Ovary (tissue), 9 donors: ENCODE data around the gene CD300LF. TPM values are rescaled to one million over a fixed set of nuclear protein-coding genes. Genes with fewer than 3 reads are reported as not detected.
A peak's percentile ranks its signal among the peaks of the same experiment; 100 is the strongest.

Experiments
- DNase-seq, 5 donors: peaks; one replicate each; pipeline ENCODE4 v3.0.0-alpha.2; 2019 to 2020
- H3K27ac ChIP-seq, 2 donors: fragments of 200-600 bp; one replicate each; pipeline versions ENCODE4 v1.5.1 to v1.8.0; 2019 to 2022
- H3K27me3 ChIP-seq: fragments of 200-600 bp; one replicate; pipeline ENCODE4 v1.8.0; 2022
- H3K36me3 ChIP-seq: fragments of 200-600 bp; sonication (generic); one replicate; pipeline ENCODE4 v1.5.1; 2019
- H3K4me1 ChIP-seq: one replicate; pipeline ENCODE4 v1.8.1; 2013; ENCODE audit warnings: mild to moderate bottlenecking, moderate library complexity; ENCODE audit not compliant: insufficient read depth
- H3K4me3 ChIP-seq: fragments of 200-600 bp; sonication (generic); one replicate; pipeline ENCODE4 v1.5.1; 2017
- H3K9me3 ChIP-seq, 2 donors: fragments of 200-600 bp in 1 of 2; sonication (generic) in 1 of 2; one replicate each; pipeline versions ENCODE4 v1.5.1 to v1.8.1; 2013 to 2019; ENCODE audit warnings: mild to moderate bottlenecking in 1 of 2, moderate library complexity in 1 of 2
- CTCF ChIP-seq, 3 donors: fragments of 450-650 bp in 2 of 3; fragments of 200-600 bp in 1 of 3; IDR thresholded peaks; one replicate each; pipeline versions ENCODE4 v1.5.1 to v1.8.0; 2016 to 2022; ENCODE audit warnings: antibody characterized with exemption in 3 of 3, mild to moderate bottlenecking in 1 of 3
- EP300 ChIP-seq: sonication (generic); formaldehyde crosslinking; IDR thresholded peaks from one replicate; pipeline ENCODE4 v1.6.1; 2017; ENCODE audit warnings: antibody characterized with exemption
- POLR2A ChIP-seq: fragments of 450-650 bp; IDR thresholded peaks from one replicate; pipeline ENCODE4 v1.6.1; 2017; ENCODE audit warnings: antibody characterized with exemption, mild to moderate bottlenecking, moderate library complexity
- WGBS, 3 donors: extraction: QIAGEN DNeasy Blood & Tissue Kit in 1 of 3; methylation state at CpG; one replicate each; pipeline versions ENCODE4 v1.1.5 to v1.1.7; 2013 to 2017; 5-methylcytosine and 5-hydroxymethylcytosine counted together
- intact Hi-C, 4 donors: fragments of 100-400 bp; cut with DNase I; formaldehyde crosslinking; loops; one replicate each; pipeline versions ENCODE4 v1.11.0 to v1.15.1; 2022 to 2023
- polyA plus RNA-seq, 2 donors: library from polyadenylated mRNA; stranded (reverse); fragments of 200-250 nt in 1 of 2; fragments of 350-450 nt in 1 of 2; fragmentation: Illumina TruSeq in 1 of 2; extraction: RNeasy Lipid Tissue Mini Kit (QIAGEN cat#74804) in 1 of 2; gene quantifications; one replicate each; pipeline ENCODE4 v1.2.3, GENCODE V29; 2013 to 2014
- total RNA-seq, 7 donors: library from RNA; depleted of rRNA in 2 of 7; stranded (reverse); fragments of >200 nt in 2 of 7; fragmentation: NEBNext Ultra II Directional in 3 of 7; extraction: Animal tissue kit (Norgen Biotek cat#: 25700) in 3 of 7; gene quantifications; one replicate each; pipeline versions ENCODE4 v1.1.0 to v1.2.4, GENCODE V29; 2016 to 2023
- donor health status: DM: no; HTN: no; CAD: no; lungs with moderate emphysema.
- donor health status: DM: no; HTN: no; CAD: no.
- donor health status: Bipolar disorder and iron deficiency.
- donor health status: DM: yes; HTN: yes; CAD: no.
- donor health status: DM: no; HTN: no; CAD: no.
- donor health status: DM: yes; HTN: yes; CAD: no.

Gene CD300LF
- total and polyA plus RNA-seq, 9 donors = 0.23 to 3.9 (median 0.39) TPM; not detected in 1

GRCh38 chr17:74737299-74738050 is 24.8 kb upstream of the CD300LF start:
- WGBS, 3 donors = 1 to 4% (median 4%) methylated on average over 25 to 38 of the region's 38 CpGs
- peak overlapping the region; percentile 26 for H3K4me3 ChIP-seq
- DNase-seq = peak in 1 of 5 donors; percentile 16
- peaks cover 12% of the 10 kb centered on the region for H3K4me1 ChIP-seq
- no peak overlapping the region for H3K27ac ChIP-seq
- no peaks in the 10 kb centered on the region for H3K27me3 ChIP-seq
- H3K9me3 ChIP-seq = no peaks in the 10 kb centered on the region
- no peaks in the 10 kb centered on the region for H3K36me3 ChIP-seq
- TF ChIP-seq CTCF (IDR thresholded peaks at IDR 0.05) = peak in 1 of 3 donors; percentile 11
- TF ChIP-seq POLR2A = no peak
- intact Hi-C loops = no loop called here

GRCh38 chr17:74736513-74737298 is 24.0 kb upstream of the CD300LF start, which contains the start of gene RAB37:
Gene RAB37 (plus strand): TSS chr17:74737256. CDS start chr17:74737273, 17 bp downstream.
- WGBS, 3 donors = 3 to 10% (median 5%) methylated on average over 42 to 67 of the region's 67 CpGs
- intact Hi-C loops = no loop called here
- H3K36me3 ChIP-seq = no peaks in the 10 kb centered on the region
- H3K27ac ChIP-seq = no peak within 1 kb of the TSS
- DNase-seq = no peak
- no peaks in the 10 kb centered on the region for H3K9me3 ChIP-seq
- peaks cover 12% of the 10 kb centered on the region for H3K4me1 ChIP-seq
- no peak for TF ChIP-seq POLR2A
- no peak for TF ChIP-seq CTCF (IDR thresholded peaks at IDR 0.05)
- TF ChIP-seq EP300 = no peak
- no peaks in the 10 kb centered on the region for H3K27me3 ChIP-seq
- H3K4me3 ChIP-seq = peak within 1 kb of the TSS; percentile 26

- H3K36me3 ChIP-seq = no peaks in the 10 kb centered on the region
- H3K27ac ChIP-seq = no peak overlapping the region
- no peak overlapping the region for H3K4me3 ChIP-seq
- no peaks in the 10 kb centered on the region for H3K27me3 ChIP-seq
- peaks cover 12% of the 10 kb centered on the region for H3K4me1 ChIP-seq
- WGBS, 3 donors = 93 to 96% (median 95%) methylated on average over 3 of the region's 3 CpGs
- intact Hi-C loops = no loop called here
- no peaks in the 10 kb centered on the region for H3K9me3 ChIP-seq
- no peak for TF ChIP-seq EP300
- TF ChIP-seq CTCF (IDR thresholded peaks at IDR 0.05) = no peak
- TF ChIP-seq POLR2A = no peak
- DNase-seq = no peak
Measured at GRCh38 chr17:74734256-74734655, 21.5 kb upstream of the CD300LF start.

- Histone ChIP-seq H3K9me3 (no peaks in the 10 kb centered on the region), H3K4me1 (peaks cover 10% of the 10 kb centered on the region), H3K27me3 (no peaks in the 10 kb centered on the region), H3K27ac (no peak overlapping the region), H3K36me3 (no peaks in the 10 kb centered on the region), H3K4me3 (no peak overlapping the region)
- DNase-seq = no peak
- intact Hi-C loops = no loop called here
- WGBS, 3 donors = 54 to 60% (median 55%) methylated on average over 9 of the region's 9 CpGs
- TF ChIP-seq CTCF (IDR thresholded peaks at IDR 0.05) = no peak
- no peak for TF ChIP-seq EP300
- no peak for TF ChIP-seq POLR2A
Measured at GRCh38 chr17:74733365-74734122, 20.8 kb upstream of the CD300LF start.
